GDM1 (cell line): Measurements from ENCODE around the gene FAM110C.
"Not testable (repeated sequence)": the region's sequence is repeated elsewhere in the genome, so short reads cannot be mapped to it uniquely, and the experiment has no call there.

Experiments
- DNase-seq: peaks from one replicate; lab custom pipeline; 2025; lab: John Stamatoyannopoulos, UW

Gene FAM110C

DNA sequence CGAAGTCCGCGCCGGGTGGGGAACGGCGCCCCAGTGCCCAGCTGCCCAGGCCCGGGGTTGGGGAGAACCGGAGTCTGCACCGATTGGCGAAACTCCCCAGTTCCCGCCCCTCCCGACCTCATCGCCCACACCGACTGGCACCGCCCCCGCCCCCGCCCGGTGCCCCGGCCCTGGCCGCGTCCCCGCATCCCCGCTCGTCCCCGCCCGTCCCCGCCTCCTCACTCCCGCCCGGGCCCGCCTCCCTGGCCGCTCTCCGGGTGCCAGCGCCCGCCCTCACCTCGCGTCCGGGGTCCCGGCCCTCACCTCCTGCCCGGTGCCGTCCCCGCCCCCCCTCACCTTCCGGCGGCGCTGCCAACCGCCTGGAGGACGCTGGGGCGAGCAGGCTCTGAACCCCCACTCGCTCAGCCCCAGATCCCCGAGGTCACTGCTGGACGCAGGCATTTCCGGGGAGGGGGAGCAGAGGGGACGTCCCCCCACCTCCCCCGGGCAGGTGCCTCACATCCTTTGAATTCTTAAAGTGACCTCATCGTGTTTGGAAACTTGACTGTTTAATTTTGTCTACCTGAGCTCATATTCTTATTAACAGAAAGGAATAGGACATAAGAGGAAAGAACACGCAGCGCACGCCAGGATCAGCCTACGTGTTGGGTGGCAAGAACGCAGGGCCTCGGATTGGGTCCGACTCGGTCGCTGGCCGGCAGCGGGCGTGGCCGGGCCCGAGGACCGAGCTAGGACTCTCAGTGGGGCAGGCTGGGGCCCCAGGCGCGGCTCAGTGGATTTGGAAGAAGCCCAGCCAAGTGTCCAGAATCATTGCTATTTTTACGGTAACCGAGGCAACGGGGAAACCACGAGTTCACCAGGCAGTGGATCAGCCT is at the start of gene FAM110C:
Gene FAM110C (minus strand): TSS at position 35 of the 875 bp plus-strand sequence. CDS start 120 bp downstream, outside the sequence.
- no peak for DNase-seq

GRCh38 chr2:92326-92725 is 46.0 kb upstream of the FAM110C start:
- DNase-seq = no peak

DNA sequence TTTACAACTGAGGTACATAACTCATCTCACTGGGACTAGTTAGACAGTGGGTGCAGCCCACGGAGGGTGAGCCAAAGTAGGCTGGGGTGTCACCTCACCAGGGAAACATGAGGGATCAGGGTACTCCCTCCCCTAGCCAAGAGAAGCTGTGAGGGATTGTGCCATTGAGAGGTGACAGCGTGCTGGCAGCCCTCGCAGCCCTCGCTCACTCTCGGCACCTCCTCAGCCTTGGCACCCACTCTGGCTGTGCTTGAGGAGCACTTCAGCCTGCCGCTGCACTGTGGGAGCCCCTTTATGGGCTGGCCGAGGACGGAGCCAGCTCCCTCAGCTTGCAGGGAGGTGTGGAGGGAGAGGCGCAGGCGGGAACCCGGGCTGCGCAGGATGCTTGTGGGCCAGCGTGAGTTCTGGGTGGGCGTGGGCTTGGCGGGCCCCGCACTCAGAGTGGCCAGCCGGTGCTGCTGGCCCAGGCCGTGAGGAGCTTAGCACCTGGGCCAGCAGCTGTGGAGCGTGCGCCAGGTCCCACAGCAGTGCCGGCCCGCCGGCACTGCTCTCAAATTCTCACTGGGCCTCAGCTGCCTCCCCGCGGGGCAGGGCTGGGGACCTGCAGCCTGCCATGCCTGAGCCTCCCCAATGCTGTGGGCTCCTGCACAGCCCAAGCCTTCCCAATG is 44.5 kb upstream of the FAM110C start:
- DNase-seq = no peak

DNA sequence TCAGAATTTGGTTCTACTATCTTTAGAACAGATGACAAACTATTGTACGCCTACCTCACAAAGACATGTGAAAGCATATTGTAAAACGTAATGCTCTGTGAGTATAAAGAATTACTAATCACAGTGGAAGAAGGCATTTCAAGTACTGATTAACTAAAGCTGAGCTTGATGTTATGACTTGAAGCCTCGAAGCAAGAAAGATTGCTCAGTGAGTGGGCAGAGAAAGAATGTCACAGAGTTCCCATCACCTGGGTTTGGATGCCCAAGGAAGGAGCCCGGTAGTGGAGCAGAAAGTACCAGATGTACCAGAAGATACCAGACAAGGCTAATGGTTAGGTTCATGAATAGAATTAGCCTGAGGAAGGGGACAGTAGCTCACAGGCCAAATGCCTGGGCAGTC is 39.5 kb upstream of the FAM110C start:
- DNase-seq = no peak

GRCh38 chr2:84121-84520 is 37.8 kb upstream of the FAM110C start:
- no peak for DNase-seq

GRCh38 chr2:80971-81736 is 34.8 kb upstream of the FAM110C start:
- DNase-seq = no peak

GRCh38 chr2:80378-80777 is 34.1 kb upstream of the FAM110C start:
- DNase-seq = no peak

DNA sequence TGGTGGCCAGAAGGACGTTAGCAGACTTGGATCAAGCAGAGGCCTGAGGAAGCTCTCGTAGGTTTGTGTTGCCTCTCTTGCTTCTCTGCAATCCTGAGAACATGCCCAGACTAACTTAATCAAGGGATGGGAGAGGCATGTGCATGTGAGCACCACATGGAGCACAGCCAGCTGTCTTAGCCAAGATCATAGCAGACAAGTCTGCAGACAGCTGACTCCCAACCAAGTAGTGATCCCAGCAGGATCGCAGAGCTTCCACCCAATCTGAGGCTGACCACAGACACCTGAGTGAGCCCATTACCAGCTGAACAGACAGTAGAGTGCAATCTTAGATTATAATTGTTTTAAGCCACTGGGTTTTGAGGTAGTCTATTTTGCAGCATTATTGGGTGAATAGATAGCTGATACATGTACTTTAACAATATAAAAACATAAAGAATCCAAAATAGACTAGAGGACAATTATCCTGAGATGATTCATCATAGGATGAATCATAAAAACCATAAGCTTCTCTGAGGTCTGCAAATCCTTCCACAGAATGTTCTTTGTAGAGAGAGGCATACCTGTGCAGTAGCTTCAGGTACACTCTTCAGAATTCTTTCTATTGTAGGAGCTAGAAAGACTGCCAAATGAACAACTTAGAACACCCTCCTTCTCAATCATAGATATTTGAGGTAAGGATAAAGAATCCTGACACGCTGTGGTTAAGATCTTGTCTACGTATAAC is 25.2 kb upstream of the FAM110C start:
- no peak for DNase-seq

DNA sequence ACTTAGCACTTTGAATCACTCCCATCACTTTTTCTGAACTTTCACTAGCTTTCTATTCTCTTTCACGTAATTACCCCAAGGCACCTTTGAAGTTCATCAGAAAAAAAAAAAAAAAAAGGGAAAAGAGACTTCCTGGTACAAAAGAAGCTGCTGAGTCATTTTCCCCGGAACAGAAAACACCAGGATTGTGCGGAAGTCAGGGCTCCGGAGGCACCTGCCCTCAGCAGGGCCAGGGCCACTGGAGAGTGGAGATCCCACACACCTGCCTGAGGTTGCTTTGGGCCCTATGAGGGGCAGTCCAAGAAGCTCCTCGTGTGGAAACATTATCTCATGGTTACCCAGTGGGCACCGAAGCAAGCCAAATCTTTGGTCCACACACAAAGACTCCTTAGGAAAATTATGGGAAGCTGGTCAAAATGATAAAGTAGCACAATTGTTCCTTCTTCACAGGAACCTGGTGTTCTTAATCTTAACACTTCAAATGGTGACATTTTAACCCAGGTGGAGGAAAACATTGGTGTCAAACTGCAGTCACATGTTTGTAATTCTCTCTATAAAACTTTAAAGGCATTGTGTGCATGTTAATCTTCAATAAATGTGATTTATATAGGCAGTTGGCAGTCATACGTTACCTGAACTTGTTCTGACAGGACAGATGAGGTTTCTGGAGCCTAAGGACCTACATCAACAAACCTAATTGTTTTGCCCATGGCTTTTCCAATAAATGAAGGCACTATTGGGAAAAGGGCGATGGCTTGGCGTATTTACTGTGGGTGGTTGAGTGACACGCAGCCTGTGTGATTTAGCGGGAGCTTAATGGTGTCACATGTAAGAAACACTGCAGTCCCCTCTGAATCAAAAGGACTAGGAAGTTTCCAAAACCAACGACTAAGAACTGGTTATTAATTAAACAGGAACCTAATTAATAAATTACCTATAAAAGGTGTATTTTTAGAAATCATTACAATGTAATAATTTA is 23.4 kb upstream of the FAM110C start:
- no peak for DNase-seq

- not testable (repeated sequence) for DNase-seq
Observed at GRCh38 chr2:68637-69036, 22.3 kb upstream of the FAM110C start.

- no peak for DNase-seq
Observed at GRCh38 chr2:66853-67252, 20.5 kb upstream of the FAM110C start.

- DNase-seq = no peak
Observed at GRCh38 chr2:65121-65520, 18.8 kb upstream of the FAM110C start.

DNA sequence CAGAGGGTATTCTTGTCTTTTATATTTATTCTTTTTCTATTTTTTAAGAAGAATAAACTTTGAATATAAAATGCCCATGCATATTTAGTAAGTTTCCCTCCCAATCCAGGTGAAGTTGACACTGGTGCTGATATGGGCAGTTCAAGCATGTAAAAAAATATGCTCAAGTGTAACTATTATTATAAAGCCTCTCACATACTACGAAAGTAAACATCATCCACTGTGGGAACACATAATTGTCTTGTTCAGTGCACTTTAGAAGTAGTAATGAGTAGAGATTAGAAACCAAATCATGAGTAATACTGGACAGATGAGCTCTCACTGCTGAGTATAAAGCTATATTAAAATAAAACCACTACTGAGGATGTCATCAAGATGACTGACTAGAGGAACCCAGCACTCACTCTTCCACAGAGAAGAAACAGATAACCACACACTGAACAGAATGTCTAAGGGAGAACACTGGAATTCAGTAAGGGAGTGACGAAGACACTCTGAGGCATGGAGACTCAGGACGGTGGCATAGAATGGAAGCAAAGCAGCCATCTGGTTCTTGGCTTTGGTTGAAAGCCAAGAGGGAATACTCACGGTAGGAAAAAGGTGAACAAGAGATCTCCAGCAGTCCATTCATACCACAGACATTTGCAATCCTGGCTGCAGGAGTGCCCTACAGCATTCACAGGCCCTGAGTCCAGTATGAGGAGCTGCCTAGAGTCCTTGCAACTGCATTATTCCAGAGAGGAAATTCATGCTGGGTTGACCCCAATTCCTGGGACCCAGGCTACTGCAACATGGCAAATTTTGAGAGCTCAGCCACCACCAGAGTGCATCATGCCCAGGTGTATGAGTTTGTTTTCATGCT is 9.5 kb upstream of the FAM110C start:
- DNase-seq = no peak

GRCh38 chr2:51613-52012 is 5.3 kb upstream of the FAM110C start:
- DNase-seq = no peak

DNA sequence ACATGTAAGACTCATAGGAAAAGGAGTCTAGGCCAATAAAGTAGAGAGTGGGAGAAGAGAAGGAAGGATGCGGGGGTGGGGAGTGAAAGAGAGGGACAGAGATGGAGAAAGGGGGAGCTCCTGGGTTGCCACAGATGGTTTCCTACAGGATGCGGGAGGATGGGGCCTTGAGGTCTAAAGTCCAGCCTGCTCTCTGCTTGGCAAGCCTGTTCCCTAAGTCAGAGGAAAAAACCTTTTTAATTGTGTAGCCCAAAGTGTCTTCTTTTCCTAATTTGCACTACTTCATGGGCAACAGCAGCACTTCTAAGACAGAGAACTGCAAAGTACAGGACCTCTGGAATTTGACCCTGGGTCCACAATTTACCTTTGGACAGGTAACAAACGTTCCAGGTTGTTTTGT is 1.4 kb upstream of the FAM110C start:
- no peak for DNase-seq

DNA sequence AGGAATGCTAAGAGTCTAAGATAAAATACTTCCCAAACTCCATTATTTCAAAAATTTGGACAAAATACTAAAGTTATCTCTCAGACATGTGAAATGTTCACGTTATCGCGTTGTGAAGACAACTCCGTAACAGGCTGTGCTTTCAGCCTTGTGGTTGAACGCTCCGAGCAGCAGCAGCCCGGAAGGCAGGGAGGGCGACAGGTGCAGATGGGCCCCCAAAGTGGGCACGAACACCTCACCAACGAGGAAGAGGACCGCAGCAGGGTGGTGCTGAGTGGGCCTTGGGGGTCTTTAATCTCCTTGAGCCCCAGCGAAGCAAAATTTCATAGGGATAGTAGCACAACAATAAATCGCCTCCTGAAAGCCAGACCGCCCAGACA is 1.0 kb upstream of the FAM110C start:
- no peak for DNase-seq

DNA sequence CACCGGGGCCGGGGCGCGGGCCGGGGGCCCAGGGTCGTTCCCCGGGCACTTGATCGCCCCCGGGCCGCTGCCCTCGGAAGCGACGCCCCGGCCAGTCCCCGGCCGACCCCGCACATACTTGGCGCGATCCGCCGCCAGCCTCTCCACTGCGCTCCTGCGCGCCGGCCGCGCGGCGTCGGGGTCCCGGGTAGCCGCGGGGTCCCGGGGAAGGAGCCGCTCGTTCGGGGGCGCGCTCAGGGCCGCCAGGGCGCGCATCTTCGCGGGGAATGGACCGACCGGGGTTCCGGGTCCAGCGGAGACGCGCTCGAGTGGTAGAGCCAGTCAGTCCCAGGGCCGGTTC is 204 bp downstream of the FAM110C start:
- DNase-seq = no peak

- DNase-seq = no peak
Observed at GRCh38 chr2:45342-46130, 769 bp downstream of the FAM110C start.

- no peak for DNase-seq
Observed at GRCh38 chr2:44748-45341, 1.5 kb downstream of the FAM110C start.
